GM11168 (cell line): ENCODE data around the gene IFT20.

ENCODE experiments used
- in situ Hi-C: fragments of 300-500 bp; cut with MboI; formaldehyde crosslinking; loops from one replicate; pipeline ENCODE4 v1.12.0; 2022; ENCODE audit warnings: low sequenced_read_pairs; ENCODE audit not compliant: unreplicated experiment

The IFT20 gene

GRCh38 chr17:28335201-28335958 is at the start of gene IFT20, which contains the start of gene TNFAIP1:
Gene IFT20, minus strand, starts transcription at chr17:28335472. Its CDS starts 3,487 bp downstream, at chr17:28331985.
Gene TNFAIP1, plus strand, starts transcription at chr17:28335761. Its CDS starts 3,761 bp downstream, at chr17:28339522.
- in situ Hi-C loops, result no loop called here

DNA sequence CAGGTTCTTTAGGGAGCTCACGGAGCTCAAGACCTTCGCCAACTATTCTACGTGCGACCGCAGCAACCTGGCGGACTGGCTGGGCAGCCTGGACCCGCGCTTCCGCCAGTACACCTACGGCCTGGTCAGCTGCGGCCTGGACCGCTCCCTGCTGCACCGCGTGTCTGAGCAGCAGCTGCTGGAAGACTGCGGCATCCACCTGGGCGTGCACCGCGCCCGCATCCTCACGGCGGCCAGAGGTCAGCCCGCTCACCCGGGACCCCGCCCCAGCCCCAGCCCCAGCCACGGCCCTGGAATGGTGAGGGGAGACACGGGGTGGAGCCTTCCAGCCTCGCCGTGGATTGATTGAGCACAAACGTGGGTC is 49.7 kb upstream of the IFT20 start:
- in situ Hi-C loops, result no loop called here

DNA sequence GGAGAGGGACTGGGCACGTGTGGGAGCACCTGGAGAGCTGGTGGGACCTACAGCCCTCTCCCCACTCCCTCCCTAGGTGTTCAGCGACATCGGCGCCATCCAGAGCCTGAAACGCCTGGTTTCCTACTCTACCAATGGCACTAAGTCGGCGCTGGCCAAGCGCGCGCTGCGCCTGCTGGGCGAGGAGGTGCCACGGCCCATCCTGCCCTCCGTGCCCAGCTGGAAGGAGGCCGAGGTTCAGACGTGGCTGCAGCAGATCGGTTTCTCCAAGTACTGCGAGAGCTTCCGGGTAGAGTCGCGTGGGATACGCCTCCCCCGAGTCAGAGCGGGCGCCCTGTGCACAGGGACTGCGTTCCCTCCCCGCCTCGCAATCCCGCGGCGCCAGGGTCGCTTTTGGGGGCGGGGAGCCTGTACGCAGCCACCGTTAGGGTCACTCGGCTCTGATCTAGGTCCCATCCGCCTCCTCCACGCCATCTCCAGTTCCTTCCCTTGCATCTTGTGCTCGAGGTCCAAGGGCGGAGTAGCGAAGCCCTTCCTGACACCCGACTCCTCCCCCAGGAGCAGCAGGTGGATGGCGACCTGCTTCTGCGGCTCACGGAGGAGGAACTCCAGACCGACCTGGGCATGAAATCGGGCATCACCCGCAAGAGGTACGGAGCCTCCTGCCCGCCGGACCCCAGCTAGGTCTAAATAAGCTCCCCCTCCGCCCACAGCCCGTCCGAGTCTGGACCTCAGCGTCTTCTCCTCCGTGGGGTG is 49.2 kb upstream of the IFT20 start:
- in situ Hi-C loops, result loop anchor here (5.0 kb wide), 1 partner anchor 33 kb away; no protein-coding TSS in a partner anchor

- in situ Hi-C loops, result loop anchor here (5.0 kb wide), 1 partner anchor 36 kb away; no protein-coding TSS in a partner anchor
These were observed 46.0 kb upstream of the IFT20 start for GRCh38 chr17:28381141-28381825.

GRCh38 chr17:28379814-28380801 is 44.8 kb upstream of the IFT20 start:
- in situ Hi-C loops, result loop anchor here (5.0 kb wide), 1 partner anchor 37 kb away; no protein-coding TSS in a partner anchor

DNA sequence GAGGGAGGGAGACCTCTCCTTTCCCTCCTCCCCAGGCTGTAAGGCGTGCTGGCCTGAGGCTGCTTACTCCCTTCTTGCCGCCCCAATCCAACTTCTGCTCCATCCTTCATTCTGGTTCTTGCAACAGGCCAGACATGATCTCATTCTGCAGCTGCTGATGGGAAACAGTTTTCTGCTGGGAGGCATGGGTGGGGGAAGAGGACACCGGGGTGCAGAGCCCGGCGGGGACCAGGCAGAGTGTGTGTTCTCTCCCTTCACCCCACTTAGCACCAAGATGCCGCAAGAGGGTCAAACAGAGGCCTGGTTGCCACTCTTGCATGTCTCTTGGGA is 37.6 kb upstream of the IFT20 start:
- in situ Hi-C loops, result no loop called here

GRCh38 chr17:28372203-28372944 is 37.1 kb upstream of the IFT20 start:
- in situ Hi-C loops, result no loop called here

DNA sequence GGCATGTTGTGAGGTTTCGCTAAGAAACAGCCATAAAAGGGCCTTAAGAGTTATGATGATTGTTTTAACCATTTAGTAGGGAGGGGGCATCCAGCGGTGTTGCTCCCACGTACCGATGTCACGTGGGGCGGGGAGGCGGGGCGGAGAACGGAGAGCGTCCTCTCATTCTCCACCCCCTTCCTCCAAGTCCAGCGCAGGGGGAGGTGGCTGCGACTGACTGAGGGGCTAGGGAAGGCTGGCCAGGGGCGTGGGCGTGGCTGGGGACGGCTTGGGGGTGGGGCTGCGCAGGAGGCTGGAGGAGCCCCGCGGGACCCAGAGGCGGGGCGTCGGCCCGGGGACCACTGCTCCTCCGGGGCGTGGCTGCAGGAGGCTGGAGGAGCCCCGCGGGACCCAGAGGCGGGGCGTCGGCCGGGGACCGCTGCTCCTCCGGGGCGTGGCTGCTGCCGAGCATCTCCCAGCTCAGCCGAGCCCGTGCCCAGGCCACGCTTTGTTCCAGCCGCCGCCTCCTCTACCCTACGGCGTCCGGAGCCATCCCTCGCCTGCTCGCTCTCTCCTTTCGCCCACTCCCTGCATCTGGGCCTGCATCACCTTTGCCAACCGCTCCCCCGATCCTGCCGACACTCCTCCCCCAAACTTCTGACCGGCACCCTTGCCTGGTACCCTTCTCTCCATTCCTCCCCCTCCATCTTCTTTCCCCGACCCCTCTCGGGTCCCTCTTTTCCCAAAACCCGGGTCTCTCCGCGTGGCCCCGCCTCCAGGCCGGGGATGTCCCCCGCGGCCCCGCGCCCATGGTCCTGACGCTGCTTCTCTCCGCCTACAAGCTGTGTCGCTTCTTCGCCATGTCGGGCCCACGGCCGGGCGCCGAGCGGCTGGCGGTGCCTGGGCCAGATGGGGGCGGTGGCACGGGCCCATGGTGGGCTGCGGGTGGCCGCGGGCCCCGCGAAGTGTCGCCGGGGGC is 36.3 kb upstream of the IFT20 start, which contains the start of gene SARM1:
SARM1 (plus strand) TSS at position 450 of the 958 bp plus-strand sequence; CDS start at position 789, 339 bp downstream.
- in situ Hi-C loops, result no loop called here

DNA sequence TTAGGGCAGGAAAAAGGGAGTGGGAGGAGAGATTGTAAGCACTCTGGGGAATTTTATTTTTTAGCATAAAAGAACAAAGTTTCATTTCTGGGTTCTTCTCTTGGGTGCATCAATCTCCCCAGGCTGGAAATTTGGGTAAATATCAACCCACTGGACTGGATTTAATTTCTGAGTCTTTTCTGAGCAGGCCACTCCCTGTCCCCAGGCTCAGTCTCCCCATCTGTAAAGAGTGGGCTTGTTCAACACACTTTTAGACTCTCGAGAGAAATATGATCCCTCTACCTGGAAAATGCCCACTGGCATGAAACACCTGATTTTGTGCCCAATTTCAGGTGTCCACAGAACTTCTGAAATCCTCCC is 35.5 kb upstream of the IFT20 start:
- in situ Hi-C loops, result no loop called here

DNA sequence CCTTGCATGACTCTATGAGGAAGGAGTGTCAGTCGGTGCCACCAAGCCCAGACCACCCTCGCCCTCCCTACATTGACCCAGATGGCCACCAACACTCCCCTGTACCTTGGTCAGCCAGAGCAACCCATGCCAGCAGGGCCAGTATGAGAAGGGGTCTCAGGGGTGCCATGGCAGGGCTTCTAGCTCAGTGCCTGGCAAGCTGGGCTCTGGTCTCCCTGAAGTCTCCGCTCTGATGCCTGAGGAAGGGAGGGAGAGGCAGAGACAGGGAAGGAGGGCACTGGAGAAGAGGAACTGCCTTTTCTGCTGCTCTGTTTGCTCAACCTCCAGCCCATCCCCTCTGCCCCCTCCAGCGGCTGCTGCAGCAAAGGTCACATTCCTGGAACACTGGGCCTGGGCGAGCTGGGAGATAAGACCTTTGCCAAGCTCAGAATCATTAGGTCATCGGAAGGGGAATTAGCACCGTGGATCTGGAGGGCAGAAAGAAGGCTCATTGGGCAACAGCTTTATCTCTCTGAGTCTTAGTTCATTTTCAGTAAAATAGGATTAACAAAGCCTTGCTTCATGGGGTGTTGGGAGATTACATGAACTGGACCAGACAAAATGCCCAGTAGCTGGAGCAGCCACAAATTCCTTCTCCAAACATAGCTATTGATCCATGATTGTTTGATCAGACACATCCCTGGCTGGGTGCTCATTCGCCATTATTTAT is 34.9 kb upstream of the IFT20 start, which contains the start of gene VTN:
VTN (minus strand) TSS at position 273 of the 709 bp plus-strand sequence; CDS start at position 169, 104 bp downstream.
- in situ Hi-C loops, result no loop called here

DNA sequence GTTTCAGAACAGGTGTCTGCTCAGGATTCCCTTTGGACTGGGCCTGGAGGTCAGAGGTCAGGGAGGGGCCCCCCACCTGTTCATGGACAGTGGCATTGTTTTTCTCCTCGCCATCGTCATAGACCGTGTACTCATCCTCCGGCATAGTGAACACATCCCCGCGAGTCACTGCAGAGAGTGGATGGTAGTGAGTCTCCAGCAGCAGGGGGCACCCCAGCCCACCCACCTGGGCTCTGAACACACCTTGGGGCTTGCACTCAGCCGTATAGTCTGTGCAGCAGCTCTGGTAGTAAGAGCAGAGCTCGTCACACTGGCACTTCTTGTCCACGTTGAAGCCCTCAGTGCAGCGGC is 34.4 kb upstream of the IFT20 start:
- in situ Hi-C loops, result no loop called here

DNA sequence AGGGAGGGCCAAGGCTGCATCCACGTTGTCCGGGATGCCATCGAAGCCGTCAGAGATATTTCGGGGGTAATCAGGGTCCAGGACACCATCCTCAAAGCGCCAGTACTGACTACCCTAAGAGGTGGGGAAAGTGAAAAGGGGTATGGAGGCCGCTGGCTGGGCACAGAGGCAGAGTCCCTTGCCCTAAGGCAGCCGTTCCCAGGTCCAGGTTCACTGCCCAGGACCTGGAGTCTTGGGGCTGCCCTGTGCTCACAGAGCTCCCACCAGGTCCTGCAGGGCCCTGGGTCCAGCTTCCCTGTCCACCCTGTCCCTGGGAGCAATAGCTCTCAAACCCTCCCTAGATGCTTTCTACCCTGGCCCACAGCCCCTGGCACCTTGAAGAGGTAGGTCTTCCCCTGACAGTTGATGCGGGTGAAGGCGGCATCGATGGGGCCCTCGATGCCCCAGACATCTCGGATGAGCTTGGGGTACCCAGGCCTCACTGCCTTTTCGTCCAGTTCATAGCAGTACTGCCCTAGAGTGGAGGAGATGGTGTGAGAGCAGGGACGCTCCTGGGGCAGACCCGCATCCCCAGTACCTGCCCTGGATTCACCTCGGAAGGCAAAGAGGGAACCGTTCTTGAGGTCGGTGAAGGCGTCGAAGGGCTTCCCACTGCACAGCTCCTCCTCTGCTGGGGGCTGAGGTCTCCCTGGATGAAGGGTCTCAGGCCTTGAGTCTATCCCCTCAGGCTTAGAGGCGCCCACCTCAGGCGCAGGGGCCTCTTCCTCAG is 33.8 kb upstream of the IFT20 start:
- in situ Hi-C loops, result no loop called here

DNA sequence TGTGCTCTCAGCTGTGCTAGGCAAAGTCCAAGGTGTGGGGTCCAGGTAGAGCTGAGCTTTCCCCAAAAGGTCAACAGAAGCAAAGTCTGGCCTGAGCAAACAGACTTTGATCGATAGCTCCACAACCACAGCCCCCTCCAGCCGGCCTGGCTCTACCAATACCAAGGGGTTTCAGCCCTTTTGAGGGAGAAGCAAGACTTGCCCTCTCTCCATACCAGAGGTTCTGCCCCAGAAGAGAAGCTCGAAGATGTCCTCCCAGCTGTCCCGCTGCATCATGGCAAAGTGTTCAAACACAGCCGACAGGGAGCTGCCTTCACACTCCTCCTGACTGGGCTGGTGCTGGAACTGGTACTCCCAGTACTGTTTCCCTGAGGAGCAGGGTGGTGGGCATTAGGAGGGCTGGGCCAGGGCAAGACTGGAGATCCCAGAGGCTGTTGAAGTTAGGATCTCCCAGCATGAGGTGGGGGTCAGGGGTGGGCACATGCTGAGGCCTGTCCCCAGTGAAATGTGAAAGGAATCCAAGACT is 33.1 kb upstream of the IFT20 start:
- in situ Hi-C loops, result no loop called here

DNA sequence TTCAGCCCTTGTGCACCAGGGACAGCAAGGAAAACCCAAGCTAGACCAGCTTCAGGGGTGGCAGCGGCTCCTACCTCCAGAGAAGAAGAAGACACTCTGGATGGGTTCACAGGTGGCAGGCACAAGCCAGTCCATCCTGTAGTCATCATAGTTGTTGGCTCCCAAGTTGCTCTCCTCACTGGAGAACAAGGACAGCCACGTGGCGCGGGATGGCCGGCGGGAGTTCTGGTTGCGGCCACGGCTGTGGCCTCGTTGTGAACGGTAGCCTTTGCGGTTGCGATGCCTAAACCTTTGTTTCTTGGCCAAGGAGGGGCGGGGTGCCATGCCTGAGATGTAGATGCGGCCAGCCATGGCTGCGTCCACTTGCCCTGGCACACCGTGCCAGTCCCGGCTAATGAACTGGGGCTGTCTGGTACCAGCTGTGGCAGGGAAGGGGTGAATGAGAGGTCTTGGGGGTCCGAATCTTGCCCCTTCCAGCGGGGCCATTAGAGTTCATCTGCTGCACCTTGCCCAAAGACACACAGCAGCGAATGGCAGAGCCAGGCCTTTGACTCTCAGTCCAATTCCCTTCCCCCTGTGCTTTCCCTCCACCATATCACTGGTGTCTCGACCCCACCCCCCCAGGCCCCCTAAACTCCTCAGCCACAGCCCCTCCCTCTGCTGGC is 32.5 kb upstream of the IFT20 start:
- in situ Hi-C loops, result no loop called here

GRCh38 chr17:28366605-28367004 is 31.3 kb upstream of the IFT20 start:
- in situ Hi-C loops, result no loop called here

GRCh38 chr17:28365487-28365886 is 30.2 kb upstream of the IFT20 start:
- in situ Hi-C loops, result no loop called here
